ENCODE measurements around the gene ZBED6. TPM values are rescaled to one million over a fixed set of nuclear protein-coding genes. Genes with fewer than 3 reads are reported as not detected.
"Not testable (repeated sequence)": the region's sequence is repeated elsewhere in the genome, so short reads cannot be mapped to it uniquely, and the experiment has no call there.

The ZBED6 gene
- polyA plus RNA-seq, 1 donor from 2014 or later: 5.1 TPM

DNA sequence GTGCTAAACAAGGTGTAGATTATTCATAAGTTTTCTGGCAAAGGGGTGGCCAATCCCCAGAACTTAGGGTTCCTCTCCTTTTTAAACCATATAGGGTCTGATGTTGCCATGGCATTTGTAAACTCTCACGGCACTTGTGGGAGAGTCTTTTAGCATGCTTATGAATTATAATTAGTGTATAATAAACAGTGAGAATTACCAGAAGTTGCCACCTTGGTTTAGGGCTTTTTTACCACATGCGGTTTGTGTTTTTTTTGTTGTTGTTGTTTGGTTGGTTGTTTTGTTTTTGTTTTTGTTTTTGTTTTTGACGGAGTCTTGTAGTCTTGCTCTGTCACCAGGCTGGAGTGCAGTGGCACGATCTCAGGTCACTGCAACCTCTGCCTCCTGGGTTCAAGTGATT, 39.4 kb upstream of the ZBED6 start:
- Histone ChIP-seq H3K79me2 (replicated peaks; ENCODE audit: insufficient read depth, low read length) (no peaks in the 10 kb centered on the region), H3K4me2 (ENCODE audit: low read length) (no peak overlapping the region), H3K4me3 (ENCODE audit: low read length) (no peak overlapping the region), H3K27ac (ENCODE audit: low read length) (no peak overlapping the region), H3K9ac (ENCODE audit: low read length) (no peak overlapping the region), H4K20me1 (ENCODE audit: insufficient read depth) (no peaks in the 10 kb centered on the region), H3K36me3 (ENCODE audit: insufficient read depth, low read length) (no peaks in the 10 kb centered on the region), H3K9me3 (ENCODE audit: low read length) (no peaks in the 10 kb centered on the region), H3K27me3 (ENCODE audit: insufficient read depth, low read depth, low read length) (no peaks in the 10 kb centered on the region), H2AFZ (ENCODE audit: low read depth, low read length) (no peak overlapping the region), H3K9me2 (ENCODE audit: insufficient read depth, low read length) (no peaks in the 10 kb centered on the region), H3F3A (ENCODE audit: insufficient read depth, low read length, poor library complexity, severe bottlenecking) (no peaks in the 10 kb centered on the region)
- TF ChIP-seq, protein P1, sequence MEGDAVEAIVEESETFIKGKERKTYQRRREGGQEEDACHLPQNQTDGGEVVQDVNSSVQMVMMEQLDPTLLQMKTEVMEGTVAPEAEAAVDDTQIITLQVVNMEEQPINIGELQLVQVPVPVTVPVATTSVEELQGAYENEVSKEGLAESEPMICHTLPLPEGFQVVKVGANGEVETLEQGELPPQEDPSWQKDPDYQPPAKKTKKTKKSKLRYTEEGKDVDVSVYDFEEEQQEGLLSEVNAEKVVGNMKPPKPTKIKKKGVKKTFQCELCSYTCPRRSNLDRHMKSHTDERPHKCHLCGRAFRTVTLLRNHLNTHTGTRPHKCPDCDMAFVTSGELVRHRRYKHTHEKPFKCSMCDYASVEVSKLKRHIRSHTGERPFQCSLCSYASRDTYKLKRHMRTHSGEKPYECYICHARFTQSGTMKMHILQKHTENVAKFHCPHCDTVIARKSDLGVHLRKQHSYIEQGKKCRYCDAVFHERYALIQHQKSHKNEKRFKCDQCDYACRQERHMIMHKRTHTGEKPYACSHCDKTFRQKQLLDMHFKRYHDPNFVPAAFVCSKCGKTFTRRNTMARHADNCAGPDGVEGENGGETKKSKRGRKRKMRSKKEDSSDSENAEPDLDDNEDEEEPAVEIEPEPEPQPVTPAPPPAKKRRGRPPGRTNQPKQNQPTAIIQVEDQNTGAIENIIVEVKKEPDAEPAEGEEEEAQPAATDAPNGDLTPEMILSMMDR (IDR thresholded peaks at IDR 0.05; ENCODE audit: poor library complexity, severe bottlenecking): no peak
- TF ChIP-seq, protein P2, sequence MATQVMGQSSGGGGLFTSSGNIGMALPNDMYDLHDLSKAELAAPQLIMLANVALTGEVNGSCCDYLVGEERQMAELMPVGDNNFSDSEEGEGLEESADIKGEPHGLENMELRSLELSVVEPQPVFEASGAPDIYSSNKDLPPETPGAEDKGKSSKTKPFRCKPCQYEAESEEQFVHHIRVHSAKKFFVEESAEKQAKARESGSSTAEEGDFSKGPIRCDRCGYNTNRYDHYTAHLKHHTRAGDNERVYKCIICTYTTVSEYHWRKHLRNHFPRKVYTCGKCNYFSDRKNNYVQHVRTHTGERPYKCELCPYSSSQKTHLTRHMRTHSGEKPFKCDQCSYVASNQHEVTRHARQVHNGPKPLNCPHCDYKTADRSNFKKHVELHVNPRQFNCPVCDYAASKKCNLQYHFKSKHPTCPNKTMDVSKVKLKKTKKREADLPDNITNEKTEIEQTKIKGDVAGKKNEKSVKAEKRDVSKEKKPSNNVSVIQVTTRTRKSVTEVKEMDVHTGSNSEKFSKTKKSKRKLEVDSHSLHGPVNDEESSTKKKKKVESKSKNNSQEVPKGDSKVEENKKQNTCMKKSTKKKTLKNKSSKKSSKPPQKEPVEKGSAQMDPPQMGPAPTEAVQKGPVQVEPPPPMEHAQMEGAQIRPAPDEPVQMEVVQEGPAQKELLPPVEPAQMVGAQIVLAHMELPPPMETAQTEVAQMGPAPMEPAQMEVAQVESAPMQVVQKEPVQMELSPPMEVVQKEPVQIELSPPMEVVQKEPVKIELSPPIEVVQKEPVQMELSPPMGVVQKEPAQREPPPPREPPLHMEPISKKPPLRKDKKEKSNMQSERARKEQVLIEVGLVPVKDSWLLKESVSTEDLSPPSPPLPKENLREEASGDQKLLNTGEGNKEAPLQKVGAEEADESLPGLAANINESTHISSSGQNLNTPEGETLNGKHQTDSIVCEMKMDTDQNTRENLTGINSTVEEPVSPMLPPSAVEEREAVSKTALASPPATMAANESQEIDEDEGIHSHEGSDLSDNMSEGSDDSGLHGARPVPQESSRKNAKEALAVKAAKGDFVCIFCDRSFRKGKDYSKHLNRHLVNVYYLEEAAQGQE (IDR thresholded peaks at IDR 0.05; ENCODE audit: borderline replicate concordance): no peak
- TF ChIP-seq POLR2AphosphoS5 (IDR thresholded peaks at IDR 0.05): no peak
- TF ChIP-seq RAD21 (conservative IDR thresholded peaks at IDR 0.05): no peak
- no peak for TF ChIP-seq EP300 (conservative IDR thresholded peaks at IDR 0.05; ENCODE audit: poor library complexity, severe bottlenecking)
- TF ChIP-seq TAF1 (IDR thresholded peaks at IDR 0.05; ENCODE audit: low read depth): no peak
- TF ChIP-seq MXI1 (conservative IDR thresholded peaks at IDR 0.05; ENCODE audit: poor library complexity, severe bottlenecking): no peak
- no peak for TF ChIP-seq SMC3 (conservative IDR thresholded peaks at IDR 0.05; ENCODE audit: poor library complexity)
- no peak for TF ChIP-seq EZH2 (IDR thresholded peaks at IDR 0.05; ENCODE audit: borderline replicate concordance, insufficient read depth, low read length, poor library complexity, severe bottlenecking)

DNA sequence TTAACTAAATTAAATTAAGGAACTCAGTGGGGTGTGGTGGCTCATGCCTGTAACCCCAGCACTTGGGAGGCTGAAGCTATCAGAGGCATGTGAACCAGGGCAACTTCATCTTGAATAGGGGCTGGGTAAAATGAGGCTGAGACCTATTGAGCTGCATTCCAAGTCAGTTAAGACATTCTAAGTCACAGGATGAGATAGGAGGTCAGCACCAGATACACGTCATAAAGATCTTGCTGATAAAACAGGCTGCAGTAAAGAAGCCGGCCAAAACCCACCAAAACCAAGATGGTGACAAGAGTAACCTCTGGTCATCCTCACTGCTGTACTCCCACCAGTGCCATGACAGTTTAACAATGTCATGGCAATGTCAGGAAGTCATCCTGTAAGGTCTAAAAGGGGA, 36.7 kb upstream of the ZBED6 start:
- H3K9ac ChIP-seq (ENCODE audit: low read length); H3F3A ChIP-seq (ENCODE audit: insufficient read depth, low read length, poor library complexity, severe bottlenecking); H3K4me3 ChIP-seq (ENCODE audit: low read length); H3K79me2 ChIP-seq (replicated peaks; ENCODE audit: insufficient read depth, low read length); H2AFZ ChIP-seq (ENCODE audit: low read depth, low read length); H4K20me1 ChIP-seq (ENCODE audit: insufficient read depth); H3K4me2 ChIP-seq (ENCODE audit: low read length); H3K27me3 ChIP-seq (ENCODE audit: insufficient read depth, low read depth, low read length); H3K9me2 ChIP-seq (ENCODE audit: insufficient read depth, low read length); H3K27ac ChIP-seq (ENCODE audit: low read length); H3K36me3 ChIP-seq (ENCODE audit: insufficient read depth, low read length); H3K9me3 ChIP-seq (ENCODE audit: low read length): not testable (repeated sequence)

DNA sequence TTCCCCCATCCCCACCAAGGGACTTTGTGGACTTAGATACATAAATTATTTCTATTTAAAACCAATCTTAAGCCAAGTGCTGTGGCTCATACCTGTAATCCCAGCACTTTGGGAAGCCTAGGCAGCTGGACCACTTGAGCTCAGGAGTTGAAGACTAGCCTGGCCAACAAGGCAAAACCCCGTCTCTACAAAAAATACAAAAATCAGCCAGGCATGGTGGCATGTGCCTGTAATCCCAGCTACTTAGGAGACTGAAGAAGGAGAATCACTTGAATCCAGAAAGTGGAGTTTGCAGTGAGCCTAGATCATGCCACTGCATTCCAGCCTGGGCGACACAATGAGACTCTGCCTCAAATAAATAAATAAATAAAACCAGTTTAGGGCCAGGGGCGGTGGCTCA, 34.9 kb upstream of the ZBED6 start:
- Histone ChIP-seq H2AFZ (ENCODE audit: low read depth, low read length) (no peak overlapping the region), H4K20me1 (ENCODE audit: insufficient read depth) (no peaks in the 10 kb centered on the region), H3K9me3 (ENCODE audit: low read length) (no peaks in the 10 kb centered on the region), H3K27me3 (ENCODE audit: insufficient read depth, low read depth, low read length) (no peaks in the 10 kb centered on the region), H3K36me3 (ENCODE audit: insufficient read depth, low read length) (no peaks in the 10 kb centered on the region), H3K4me2 (ENCODE audit: low read length) (no peak overlapping the region), H3K27ac (ENCODE audit: low read length) (no peak overlapping the region), H3K4me3 (ENCODE audit: low read length) (no peak overlapping the region), H3K9ac (ENCODE audit: low read length) (no peak overlapping the region), H3F3A (ENCODE audit: insufficient read depth, low read length, poor library complexity, severe bottlenecking) (no peaks in the 10 kb centered on the region), H3K9me2 (ENCODE audit: insufficient read depth, low read length) (no peaks in the 10 kb centered on the region), H3K79me2 (replicated peaks; ENCODE audit: insufficient read depth, low read length) (no peaks in the 10 kb centered on the region)
- no peak for TF ChIP-seq MXI1 (conservative IDR thresholded peaks at IDR 0.05; ENCODE audit: poor library complexity, severe bottlenecking)
- no peak for TF ChIP-seq EZH2 (IDR thresholded peaks at IDR 0.05; ENCODE audit: borderline replicate concordance, insufficient read depth, low read length, poor library complexity, severe bottlenecking)
- no peak for TF ChIP-seq RAD21 (conservative IDR thresholded peaks at IDR 0.05)
- TF ChIP-seq TAF1 (IDR thresholded peaks at IDR 0.05; ENCODE audit: low read depth): no peak
- no peak for TF ChIP-seq SMC3 (conservative IDR thresholded peaks at IDR 0.05; ENCODE audit: poor library complexity)
- no peak for TF ChIP-seq POLR2AphosphoS5 (IDR thresholded peaks at IDR 0.05)

DNA sequence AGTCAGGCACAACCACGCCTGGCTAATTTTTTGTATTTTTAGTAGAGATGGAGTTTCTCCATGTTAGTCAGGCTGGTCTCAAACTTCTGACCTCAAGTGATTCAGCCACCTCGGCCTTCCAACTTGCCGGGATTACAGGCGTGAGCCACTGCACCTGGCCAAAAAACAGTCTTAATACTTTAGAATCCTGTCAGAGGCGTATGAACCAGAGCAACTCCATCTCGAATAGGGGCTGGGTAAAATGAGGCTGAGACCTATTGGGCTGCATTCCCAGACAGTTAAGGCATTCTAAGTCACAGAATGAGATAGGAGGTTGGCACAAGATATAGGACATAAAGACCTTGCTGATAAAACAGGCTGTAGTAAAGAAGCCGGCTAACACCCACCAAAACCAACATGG, 33.5 kb upstream of the ZBED6 start:
- H3K27me3 ChIP-seq (ENCODE audit: insufficient read depth, low read depth, low read length); H3K4me2 ChIP-seq (ENCODE audit: low read length); H3K27ac ChIP-seq (ENCODE audit: low read length); H2AFZ ChIP-seq (ENCODE audit: low read depth, low read length); H3K4me3 ChIP-seq (ENCODE audit: low read length); H3K79me2 ChIP-seq (replicated peaks; ENCODE audit: insufficient read depth, low read length); H3K9me2 ChIP-seq (ENCODE audit: insufficient read depth, low read length); H3K9me3 ChIP-seq (ENCODE audit: low read length); H3K9ac ChIP-seq (ENCODE audit: low read length); H3K36me3 ChIP-seq (ENCODE audit: insufficient read depth, low read length); H3F3A ChIP-seq (ENCODE audit: insufficient read depth, low read length, poor library complexity, severe bottlenecking); H4K20me1 ChIP-seq (ENCODE audit: insufficient read depth): not testable (repeated sequence)
